Activated CD8-positive, alpha-beta T cell treated with anti-CD3 and anti-CD28 coated beads, Interleukin-2, amount 10 ng/mL, durations not matched to agents 7 days and 5 days (primary cell): ENCODE data around the gene DENND6A. TPM values are rescaled to one million over a fixed set of nuclear protein-coding genes. Genes with fewer than 3 reads are reported as not detected.
"Not testable (repeated sequence)": the region's sequence is repeated elsewhere in the genome, so short reads cannot be mapped to it uniquely, and the experiment has no call there.

ENCODE experiments used
- ATAC-seq: fragments of 150-1000 bp; cut with Tn5 transposase; one replicate; pipeline ENCODE4 v1.10.0; 2021; ENCODE audit warnings: moderate library complexity
- CTCF ChIA-PET: fragments of 350-600 bp; sonication (Branson Sonifier 250); formaldehyde crosslinking; loops from one replicate; lab custom pipeline; 2021; ENCODE audit warnings: antibody characterized with exemption; lab: Charles Lee
- POLR2A ChIA-PET: fragments of 350-600 bp; sonication (Branson Sonifier 250); formaldehyde crosslinking; loops from one replicate; lab custom pipeline; 2021; ENCODE audit warnings: antibody characterized with exemption; lab: Charles Lee
- DNase-seq: peaks from one replicate; pipeline ENCODE4 v3.0.0-alpha.2; 2020
- H3K27ac Mint-ChIP-seq: one replicate; pipeline ENCODE4 v1.8.0; 2021; ENCODE audit warnings: mild to moderate bottlenecking, mixed read lengths
- H3K27me3 Mint-ChIP-seq: one replicate; pipeline ENCODE4 v1.8.0; 2021; ENCODE audit warnings: low read depth, mixed read lengths
- H3K36me3 Mint-ChIP-seq: one replicate; pipeline ENCODE4 v1.8.0; 2021; ENCODE audit warnings: low read depth, mixed read lengths
- H3K4me1 Mint-ChIP-seq: one replicate; pipeline ENCODE4 v1.8.0; 2021; ENCODE audit warnings: low read depth, mixed read lengths
- H3K4me3 Mint-ChIP-seq: one replicate; pipeline ENCODE4 v1.8.0; 2021; ENCODE audit warnings: mild to moderate bottlenecking, mixed read lengths
- H3K9me3 Mint-ChIP-seq: one replicate; pipeline ENCODE4 v1.8.0; 2022; ENCODE audit warnings: mixed read lengths; ENCODE audit not compliant: insufficient read depth
- total RNA-seq, 2 experiments: library from RNA; stranded (reverse); gene quantifications; one replicate each; pipeline ENCODE4 v1.2.3, GENCODE V29; 2021

Gene DENND6A
- total RNA-seq, 2 experiments from 2014 or later = 22.8 to 23.9 TPM

- H3K4me3 Mint-ChIP-seq = no peak overlapping the region
- no peaks in the 10 kb centered on the region for H3K9me3 Mint-ChIP-seq
- ATAC-seq (no peak), DNase-seq (no peak)
- CTCF ChIA-PET = no interaction called here
- H3K4me1 Mint-ChIP-seq = no peaks in the 10 kb centered on the region
- H3K36me3 Mint-ChIP-seq = no peaks in the 10 kb centered on the region
- no peaks in the 10 kb centered on the region for H3K27me3 Mint-ChIP-seq
- POLR2A ChIA-PET = no interaction called here
- no peak overlapping the region for H3K27ac Mint-ChIP-seq
Measured at GRCh38 chr3:57717205-57717868, 24.5 kb upstream of the DENND6A start.

GRCh38 chr3:57715686-57716085, 22.8 kb upstream of the DENND6A start:
- CTCF ChIA-PET = no interaction called here
- no peak for ATAC-seq
- no peak overlapping the region for H3K27ac Mint-ChIP-seq
- no peaks in the 10 kb centered on the region for H3K4me1 Mint-ChIP-seq
- H3K4me3 Mint-ChIP-seq = no peak overlapping the region
- DNase-seq = no peak
- peaks cover under 1% of the 10 kb centered on the region for H3K27me3 Mint-ChIP-seq
- POLR2A ChIA-PET = no interaction called here
- H3K36me3 Mint-ChIP-seq = no peaks in the 10 kb centered on the region
- no peaks in the 10 kb centered on the region for H3K9me3 Mint-ChIP-seq

GRCh38 chr3:57709559-57709958, 16.7 kb upstream of the DENND6A start:
- CTCF ChIA-PET = no interaction called here
- Mint-ChIP-seq H3K4me3 (no peak overlapping the region), H3K36me3 (no peaks in the 10 kb centered on the region), H3K27me3 (peaks cover 8% of the 10 kb centered on the region), H3K9me3 (no peaks in the 10 kb centered on the region), H3K27ac (no peak overlapping the region), H3K4me1 (no peaks in the 10 kb centered on the region)
- POLR2A ChIA-PET = interaction anchor here (1.2 kb wide), 1 partner anchor 16 kb away, joined by 3 read pairs; no protein-coding TSS in a partner anchor
- ATAC-seq = no peak
- no peak for DNase-seq

DNA sequence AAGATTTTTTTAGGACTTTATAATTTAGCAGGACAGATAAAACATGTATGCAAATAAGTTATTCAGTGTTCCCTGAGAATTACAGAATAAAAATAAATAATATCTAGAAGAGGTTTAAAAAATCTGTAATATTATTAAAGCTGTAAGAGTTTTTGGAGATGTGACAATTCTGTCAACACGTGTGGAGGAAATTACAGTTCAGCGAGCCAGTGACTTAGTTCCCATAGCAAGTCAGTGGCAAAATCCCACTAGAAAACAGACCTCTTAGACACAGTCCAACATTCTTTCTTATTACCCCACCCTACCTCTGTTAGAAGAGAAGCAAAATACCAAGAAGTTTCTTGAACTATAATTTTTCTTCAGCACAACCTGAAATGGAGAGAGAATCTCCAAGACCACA, 16.2 kb upstream of the DENND6A start:
- H3K27me3 Mint-ChIP-seq = peaks cover 8% of the 10 kb centered on the region
- H3K4me3 Mint-ChIP-seq = no peak overlapping the region
- ATAC-seq (no peak), DNase-seq (no peak)
- CTCF ChIA-PET = no interaction called here
- H3K27ac Mint-ChIP-seq = no peak overlapping the region
- H3K9me3 Mint-ChIP-seq = no peaks in the 10 kb centered on the region
- POLR2A ChIA-PET = interaction anchor here (1.2 kb wide), 1 partner anchor 16 kb away, joined by 3 read pairs; no protein-coding TSS in a partner anchor
- no peaks in the 10 kb centered on the region for H3K4me1 Mint-ChIP-seq
- no peaks in the 10 kb centered on the region for H3K36me3 Mint-ChIP-seq

DNA sequence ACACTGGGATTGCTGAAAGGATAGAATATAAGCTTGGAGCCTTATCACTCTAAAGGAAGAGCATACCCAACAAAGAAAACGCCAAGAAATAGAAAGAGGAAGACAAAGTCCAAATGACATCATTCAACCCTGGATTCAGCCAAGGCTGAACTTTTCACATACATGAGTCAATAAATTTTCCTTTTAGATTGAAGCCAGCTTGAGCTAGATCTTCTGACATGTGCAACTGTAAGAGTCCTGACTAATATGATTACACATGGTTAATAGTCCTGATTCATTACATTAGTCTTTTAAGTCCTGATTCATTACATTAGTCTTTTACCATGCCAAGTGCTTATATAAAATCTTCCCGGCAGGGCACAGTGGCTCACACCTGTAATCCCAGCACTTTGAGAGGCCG, 13.6 kb upstream of the DENND6A start:
- Mint-ChIP-seq H3K4me1 (no peaks in the 10 kb centered on the region), H3K4me3 (no peak overlapping the region), H3K27ac (no peak overlapping the region), H3K27me3 (peaks cover 8% of the 10 kb centered on the region), H3K9me3 (no peaks in the 10 kb centered on the region), H3K36me3 (no peaks in the 10 kb centered on the region)
- POLR2A ChIA-PET = no interaction called here
- DNase-seq (no peak), ATAC-seq (no peak)
- CTCF ChIA-PET = no interaction called here

DNA sequence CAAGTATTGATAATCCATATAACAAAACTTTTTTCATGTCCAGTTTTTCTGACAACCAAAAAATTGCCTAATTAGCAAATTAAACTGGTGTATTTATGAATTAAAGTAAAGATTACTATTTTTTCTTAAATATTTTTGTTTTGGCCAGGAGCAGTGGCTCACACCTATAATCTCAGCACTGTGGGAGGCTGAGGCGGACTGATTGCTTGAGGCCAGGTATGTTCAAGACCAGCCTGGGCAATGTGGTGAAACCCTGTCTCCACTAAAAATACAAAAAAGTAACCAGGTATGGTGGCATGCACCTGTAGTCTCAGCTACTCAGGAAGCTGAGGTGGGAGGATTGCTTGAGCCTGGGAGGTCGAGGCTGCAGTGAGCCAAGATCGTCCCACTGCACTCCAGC, 12.5 kb upstream of the DENND6A start:
- H3K36me3 Mint-ChIP-seq, H3K27ac Mint-ChIP-seq, CTCF ChIA-PET, H3K27me3 Mint-ChIP-seq, POLR2A ChIA-PET, H3K4me1 Mint-ChIP-seq, DNase-seq, H3K9me3 Mint-ChIP-seq, ATAC-seq, H3K4me3 Mint-ChIP-seq: not testable (repeated sequence)

GRCh38 chr3:57701781-57702180, 8.9 kb upstream of the DENND6A start:
- no peak for ATAC-seq
- ChIA-PET CTCF (no interaction called here), POLR2A (no interaction called here)
- no peak for DNase-seq
- Mint-ChIP-seq H3K27ac (no peak overlapping the region), H3K4me1 (peaks cover 1% of the 10 kb centered on the region), H3K27me3 (peaks cover under 1% of the 10 kb centered on the region), H3K9me3 (no peaks in the 10 kb centered on the region), H3K4me3 (no peak overlapping the region), H3K36me3 (no peaks in the 10 kb centered on the region)

GRCh38 chr3:57700737-57701136, 7.9 kb upstream of the DENND6A start:
- H3K4me1 Mint-ChIP-seq = peaks cover 3% of the 10 kb centered on the region
- ATAC-seq = no peak
- ChIA-PET POLR2A (no interaction called here), CTCF (no interaction called here)
- no peak overlapping the region for H3K4me3 Mint-ChIP-seq
- H3K27me3 Mint-ChIP-seq = peaks cover 2% of the 10 kb centered on the region
- no peak overlapping the region for H3K27ac Mint-ChIP-seq
- H3K36me3 Mint-ChIP-seq = no peaks in the 10 kb centered on the region
- H3K9me3 Mint-ChIP-seq = no peaks in the 10 kb centered on the region
- DNase-seq = no peak

DNA sequence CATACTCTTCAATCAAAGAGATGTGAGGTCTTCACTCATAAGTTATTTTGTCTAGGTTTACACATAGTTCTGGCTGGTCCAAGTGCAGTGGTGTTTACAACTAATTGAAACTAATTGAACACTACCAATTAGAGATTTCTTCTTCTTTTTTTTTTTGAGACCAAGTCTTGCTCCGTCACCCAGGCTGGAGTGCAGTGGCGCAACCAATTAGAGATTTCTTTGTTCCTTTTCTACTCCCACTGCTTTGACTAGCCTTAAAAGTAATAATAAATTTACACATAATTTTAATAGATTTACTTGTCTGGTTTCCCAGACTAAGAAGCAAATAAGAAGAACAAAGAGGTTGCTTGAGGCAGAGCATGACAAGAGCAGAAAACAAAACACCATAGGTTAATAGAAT, 6.7 kb upstream of the DENND6A start:
- POLR2A ChIA-PET = no interaction called here
- ATAC-seq (no peak), DNase-seq (no peak)
- no peak overlapping the region for H3K4me3 Mint-ChIP-seq
- H3K9me3 Mint-ChIP-seq = no peaks in the 10 kb centered on the region
- H3K27ac Mint-ChIP-seq = no peak overlapping the region
- peaks cover 2% of the 10 kb centered on the region for H3K27me3 Mint-ChIP-seq
- peaks cover 3% of the 10 kb centered on the region for H3K4me1 Mint-ChIP-seq
- H3K36me3 Mint-ChIP-seq = no peaks in the 10 kb centered on the region
- CTCF ChIA-PET = no interaction called here

GRCh38 chr3:57696801-57697321, 4.0 kb upstream of the DENND6A start:
- ATAC-seq = no peak

DNA sequence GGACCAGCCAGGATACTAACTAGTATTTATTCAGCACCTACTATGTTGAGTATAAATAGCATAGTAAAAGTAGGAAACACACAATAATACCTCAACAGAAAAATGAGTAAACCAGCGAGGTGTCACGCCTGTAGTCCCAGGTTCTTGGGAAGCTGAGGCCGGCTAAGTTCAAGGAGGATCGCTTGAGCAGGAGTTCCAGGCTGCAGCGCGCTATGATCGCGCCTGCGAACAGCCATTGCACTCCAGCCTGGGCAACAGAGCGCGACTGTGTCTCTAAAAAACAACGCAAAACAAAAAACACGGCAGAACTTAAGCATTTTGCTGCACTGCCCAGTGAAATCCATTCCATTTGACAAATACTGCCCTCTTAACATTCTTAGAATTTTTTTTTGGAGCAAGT, 1.3 kb upstream of the DENND6A start:
- H3K27me3 Mint-ChIP-seq = peaks cover 2% of the 10 kb centered on the region
- H3K9me3 Mint-ChIP-seq = no peaks in the 10 kb centered on the region
- peak overlapping the region; percentile 31 for H3K4me3 Mint-ChIP-seq
- DNase-seq (no peak), ATAC-seq (no peak)
- H3K36me3 Mint-ChIP-seq = peaks cover 13% of the 10 kb centered on the region
- ChIA-PET POLR2A (interaction anchor here (1.4 to 2.5 kb wide), 2 partner anchors 65 to 97 kb away, joined by 7 to 12 read pairs; partner anchors contain the start of gene ARF4), CTCF (interaction anchor here (1.1 kb wide), 1 partner anchor 132 kb away, joined by 3 read pairs; no protein-coding TSS in a partner anchor)
- H3K27ac Mint-ChIP-seq = peak overlapping the region; percentile 68
- H3K4me1 Mint-ChIP-seq = peaks cover 34% of the 10 kb centered on the region

More at GRCh38 chr3:57696801-57697321, 4.0 kb upstream of the DENND6A start:
- CTCF ChIA-PET = no interaction called here
- peaks cover 2% of the 10 kb centered on the region for H3K36me3 Mint-ChIP-seq
- H3K27ac Mint-ChIP-seq = no peak overlapping the region
- no peaks in the 10 kb centered on the region for H3K9me3 Mint-ChIP-seq
- H3K4me1 Mint-ChIP-seq = peaks cover 10% of the 10 kb centered on the region
- H3K27me3 Mint-ChIP-seq = peaks cover 2% of the 10 kb centered on the region
- DNase-seq = no peak
- POLR2A ChIA-PET = no interaction called here
- H3K4me3 Mint-ChIP-seq = no peak overlapping the region

DNA sequence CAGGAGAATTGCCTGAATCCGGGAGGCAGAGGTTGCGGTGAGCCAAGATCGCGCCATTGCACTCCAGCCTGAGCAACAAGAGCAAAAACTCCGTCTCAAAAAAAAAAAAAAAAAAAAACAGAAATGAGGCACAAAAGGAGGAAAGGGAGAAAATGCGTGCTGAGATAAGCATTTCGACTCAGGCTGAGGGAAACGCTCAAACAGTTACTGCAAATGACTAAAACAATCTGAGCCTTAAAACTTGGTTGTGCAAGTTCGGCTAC, 813 bp downstream of the DENND6A start:
- H3K27me3 Mint-ChIP-seq, H3K9me3 Mint-ChIP-seq, DNase-seq, CTCF ChIA-PET: not testable (repeated sequence)
- peak; percentile 31 for ATAC-seq
- H3K4me3 Mint-ChIP-seq = peak overlapping the region; percentile 84
- H3K27ac Mint-ChIP-seq = peak overlapping the region; percentile 86
- peaks cover 18% of the 10 kb centered on the region for H3K36me3 Mint-ChIP-seq
- POLR2A ChIA-PET = interaction anchor here (1.0 to 2.5 kb wide), 8 partner anchors 11 to 139 kb away, joined by 3 to 13 read pairs (median 7); partner anchors contain the start of genes ARF4, PDE12 and SLMAP
- peaks cover 43% of the 10 kb centered on the region for H3K4me1 Mint-ChIP-seq
